GM12801 (cell line): Measurements from ENCODE around the gene PHACTR3.

Source experiments
- CTCF ChIP-seq: IDR thresholded peaks from one replicate; pipeline ENCODE4 v1.5.1; 2011; ENCODE audit warnings: control low read depth; ENCODE audit not compliant: insufficient read length; ENCODE audit errors: extremely low read depth

PHACTR3 gene

GRCh38 chr20:59891581-59891980 is 287.2 kb downstream of the PHACTR3 start:
- no peak for TF ChIP-seq CTCF

GRCh38 chr20:59895908-59896307 is 291.6 kb downstream of the PHACTR3 start:
- no peak for TF ChIP-seq CTCF
